GM19452 (cell line): ENCODE results near the gene ATRIP.
A peak's percentile ranks its signal among the peaks of the same experiment; 100 is the strongest.
"Not testable (repeated sequence)": the region's sequence is repeated elsewhere in the genome, so short reads cannot be mapped to it uniquely, and the experiment has no call there.

Source experiments
- ATAC-seq: cut with Tn5 transposase; IDR thresholded peaks from one replicate; pipeline ENCODE4 v1.9.1; 2021; ENCODE audit not compliant: unreplicated experiment

The ATRIP gene

GRCh38 chr3:48446425-48447193, at the start of gene ATRIP:
Gene ATRIP, plus strand, starts transcription at chr3:48446737. Its CDS starts 109 bp downstream, at chr3:48446846.
- peak; percentile 86 for ATAC-seq

- no peak for ATAC-seq
These were observed 48.5 kb upstream of the ATRIP start for GRCh38 chr3:48397767-48398681.

GRCh38 chr3:48398701-48399386, 47.7 kb upstream of the ATRIP start:
- no peak for ATAC-seq

- ATAC-seq: no peak
These were observed 47.0 kb upstream of the ATRIP start for GRCh38 chr3:48399387-48400172.

- ATAC-seq: no peak
These were observed 45.6 kb upstream of the ATRIP start for GRCh38 chr3:48400824-48401433.

- not testable (repeated sequence) for ATAC-seq
These were observed 45.1 kb upstream of the ATRIP start for GRCh38 chr3:48401434-48401901.

GRCh38 chr3:48402281-48402732, 44.2 kb upstream of the ATRIP start:
- ATAC-seq: no peak

- no peak for ATAC-seq
These were observed 43.6 kb upstream of the ATRIP start for GRCh38 chr3:48402907-48403306.

- no peak for ATAC-seq
These were observed 42.8 kb upstream of the ATRIP start for GRCh38 chr3:48403533-48404439.

- ATAC-seq: no peak
These were observed 41.8 kb upstream of the ATRIP start for GRCh38 chr3:48404440-48405342.

- ATAC-seq: no peak
These were observed 41.1 kb upstream of the ATRIP start for GRCh38 chr3:48405343-48405881.

GRCh38 chr3:48405971-48406370, 40.6 kb upstream of the ATRIP start:
- ATAC-seq: no peak

GRCh38 chr3:48406443-48407431, 39.8 kb upstream of the ATRIP start:
- no peak for ATAC-seq

GRCh38 chr3:48407542-48408099, 38.9 kb upstream of the ATRIP start:
- no peak for ATAC-seq

- ATAC-seq: no peak
These were observed 37.7 kb upstream of the ATRIP start for GRCh38 chr3:48408823-48409281.
